ENCODE results near the gene OR5D13. TPM values are rescaled to one million over a fixed set of nuclear protein-coding genes. Genes with fewer than 3 reads are reported as not detected.

The OR5D13 gene
- total and polyA plus RNA-seq, 12 donors, result not detected

DNA sequence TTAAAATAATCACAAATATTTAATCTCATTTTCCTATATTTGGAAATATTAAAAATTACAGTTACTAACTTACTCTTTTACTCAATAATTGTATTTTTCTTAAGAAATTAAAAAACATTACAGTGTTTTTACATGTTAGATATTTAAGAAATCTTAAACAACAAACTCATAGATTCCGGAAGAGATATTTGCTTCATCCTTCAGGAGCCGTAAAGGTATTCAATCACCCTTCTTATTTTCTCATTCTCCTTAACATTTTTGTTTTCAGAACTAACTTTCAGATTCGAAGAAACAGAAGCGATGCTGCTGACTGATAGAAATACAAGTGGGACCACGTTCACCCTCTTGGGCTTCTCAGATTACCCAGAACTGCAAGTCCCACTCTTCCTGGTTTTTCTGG, 46.1 kb downstream of the OR5D13 start, which contains the start of gene OR5D18:
Gene OR5D18, plus strand, starts transcription at position 301 of the 400 bp plus-strand sequence. Its CDS starts 0 bp downstream, at position 301.
- Histone ChIP-seq H3K4me1 (replicated peaks in 1 of 2) (no peaks in the 10 kb centered on the region), H3K27me3 (no peaks in the 10 kb centered on the region), H3K27ac (no peak within 1 kb of the TSS), H3K9me3 (replicated peaks in 1 of 3) (no peaks in the 10 kb centered on the region), H3K4me3 (no peak within 1 kb of the TSS), H3K36me3 (replicated peaks in 1 of 2) (no peaks in the 10 kb centered on the region)
- intact Hi-C loops (cut with DNase I), result no loop called here
- WGBS, 4 donors, result 72 to 83% (median 74%) methylated on average over 5 of the region's 5 CpGs
- DNase-seq, result no peak
- no peak for TF ChIP-seq POLR2A (IDR thresholded peaks at IDR 0.05)
- TF ChIP-seq, protein P1, sequence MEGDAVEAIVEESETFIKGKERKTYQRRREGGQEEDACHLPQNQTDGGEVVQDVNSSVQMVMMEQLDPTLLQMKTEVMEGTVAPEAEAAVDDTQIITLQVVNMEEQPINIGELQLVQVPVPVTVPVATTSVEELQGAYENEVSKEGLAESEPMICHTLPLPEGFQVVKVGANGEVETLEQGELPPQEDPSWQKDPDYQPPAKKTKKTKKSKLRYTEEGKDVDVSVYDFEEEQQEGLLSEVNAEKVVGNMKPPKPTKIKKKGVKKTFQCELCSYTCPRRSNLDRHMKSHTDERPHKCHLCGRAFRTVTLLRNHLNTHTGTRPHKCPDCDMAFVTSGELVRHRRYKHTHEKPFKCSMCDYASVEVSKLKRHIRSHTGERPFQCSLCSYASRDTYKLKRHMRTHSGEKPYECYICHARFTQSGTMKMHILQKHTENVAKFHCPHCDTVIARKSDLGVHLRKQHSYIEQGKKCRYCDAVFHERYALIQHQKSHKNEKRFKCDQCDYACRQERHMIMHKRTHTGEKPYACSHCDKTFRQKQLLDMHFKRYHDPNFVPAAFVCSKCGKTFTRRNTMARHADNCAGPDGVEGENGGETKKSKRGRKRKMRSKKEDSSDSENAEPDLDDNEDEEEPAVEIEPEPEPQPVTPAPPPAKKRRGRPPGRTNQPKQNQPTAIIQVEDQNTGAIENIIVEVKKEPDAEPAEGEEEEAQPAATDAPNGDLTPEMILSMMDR (IDR thresholded peaks at IDR 0.05), result no peak

Other genes starting within 250 kb of the OR5D13 start
- gene OR4C15, start 219.0 kb upstream of the OR5D13 start, total RNA-seq, result not detected
- not detected for gene OR4C15, start 219.0 kb upstream of the OR5D13 start, polyA plus RNA-seq
- not detected for gene OR4C16, start 201.3 kb upstream of the OR5D13 start, total RNA-seq
- not detected for gene OR4C16, start 201.3 kb upstream of the OR5D13 start, polyA plus RNA-seq
- not detected for gene OR4C11, start 165.8 kb upstream of the OR5D13 start, total RNA-seq
- not detected for gene OR4C11, start 165.8 kb upstream of the OR5D13 start, polyA plus RNA-seq
- not detected for gene OR4P4, start 138.3 kb upstream of the OR5D13 start, total RNA-seq
- not detected for gene OR4P4, start 138.3 kb upstream of the OR5D13 start, polyA plus RNA-seq
- gene OR4S2, start 125.1 kb upstream of the OR5D13 start, total RNA-seq, result not detected
- not detected for gene OR4S2, start 125.1 kb upstream of the OR5D13 start, polyA plus RNA-seq
- not detected for gene OR4C6, start 111.2 kb upstream of the OR5D13 start, total RNA-seq
- gene OR4C6, start 111.2 kb upstream of the OR5D13 start, polyA plus RNA-seq, result not detected
- gene OR5D14, start 22.1 kb downstream of the OR5D13 start, total RNA-seq, result not detected
- not detected for gene OR5D14, start 22.1 kb downstream of the OR5D13 start, polyA plus RNA-seq
- gene OR5L1, start 37.9 kb downstream of the OR5D13 start, total RNA-seq, result not detected
- not detected for gene OR5L1, start 37.9 kb downstream of the OR5D13 start, polyA plus RNA-seq
- gene OR5D18, start 46.2 kb downstream of the OR5D13 start, total RNA-seq, result not detected
- not detected for gene OR5D18, start 46.2 kb downstream of the OR5D13 start, polyA plus RNA-seq
- not detected for gene OR5L2, start 53.8 kb downstream of the OR5D13 start, total RNA-seq
- not detected for gene OR5L2, start 53.8 kb downstream of the OR5D13 start, polyA plus RNA-seq
- gene OR5D16, start 65.3 kb downstream of the OR5D13 start, total RNA-seq, result not detected
- gene OR5D16, start 65.3 kb downstream of the OR5D13 start, polyA plus RNA-seq, result not detected
- gene TRIM51, start 109.9 kb downstream of the OR5D13 start, total RNA-seq, result not detected
- not detected for gene TRIM51, start 109.9 kb downstream of the OR5D13 start, polyA plus RNA-seq
- not detected for gene OR5W2, start 141.1 kb downstream of the OR5D13 start, total RNA-seq
- gene OR5W2, start 141.1 kb downstream of the OR5D13 start, polyA plus RNA-seq, result not detected
- gene OR5I1, start 163.0 kb downstream of the OR5D13 start, total RNA-seq, result not detected
- not detected for gene OR5I1, start 163.0 kb downstream of the OR5D13 start, polyA plus RNA-seq
- gene OR10AG1, start 196.5 kb downstream of the OR5D13 start, total RNA-seq, result not detected
- not detected for gene OR10AG1, start 196.5 kb downstream of the OR5D13 start, polyA plus RNA-seq
- not detected for gene OR5F1, start 221.2 kb downstream of the OR5D13 start, total RNA-seq
- gene OR5F1, start 221.2 kb downstream of the OR5D13 start, polyA plus RNA-seq, result not detected